HepG2 (cell line): ENCODE data around the gene MYADML2. TPM values are rescaled to one million over a fixed set of nuclear protein-coding genes. Genes with fewer than 3 reads are reported as not detected.

Experiments used
- ADNP ChIP-seq: sonication (generic); formaldehyde crosslinking; IDR thresholded peaks from 2 replicates; pipeline ENCODE4 v1.4.0; 2020; ENCODE audit warnings: missing genetic modification reagents
- AHR ChIP-seq: IDR thresholded peaks from 2 replicates; pipeline ENCODE4 v1.6.1; 2018; ENCODE audit warnings: missing genetic modification reagents, missing compliant biosample characterization
- BRD4 ChIP-seq: sonication (generic); formaldehyde crosslinking; IDR thresholded peaks from 2 replicates; pipeline ENCODE4 v1.4.0; 2020; ENCODE audit warnings: missing genetic modification reagents
- DNMT1 ChIP-seq: sonication (generic); formaldehyde crosslinking; IDR thresholded peaks from 2 replicates; pipeline ENCODE4 v1.5.1; 2020; ENCODE audit warnings: mild to moderate bottlenecking, missing genetic modification reagents
- DNMT3B ChIP-seq: conservative IDR thresholded peaks from 2 replicates; pipeline ENCODE4 v1.6.1; 2016; ENCODE audit warnings: missing biosample characterization, control low read depth
- EEA1 ChIP-seq: sonication (generic); formaldehyde crosslinking; IDR thresholded peaks from 2 replicates; pipeline ENCODE4 v1.5.1; 2020; ENCODE audit warnings: mild to moderate bottlenecking, missing genetic modification reagents, borderline replicate concordance
- KLF13 ChIP-seq: sonication (generic); formaldehyde crosslinking; IDR thresholded peaks from 2 replicates; pipeline ENCODE4 v1.4.0; 2020; ENCODE audit warnings: mild to moderate bottlenecking, missing genetic modification reagents
- NFKB2 ChIP-seq: sonication (generic); formaldehyde crosslinking; IDR thresholded peaks from 2 replicates; pipeline ENCODE4 v1.4.0; 2020; ENCODE audit warnings: missing genetic modification reagents, borderline replicate concordance
- NONO ChIP-seq, 2 experiments: fragments of 450-650 bp in 1 of 2; sonication (generic) in 1 of 2; formaldehyde crosslinking in 1 of 2; IDR thresholded peaks in 1 of 2; conservative IDR thresholded peaks in 1 of 2; 2 replicates each; pipeline versions ENCODE4 v1.6.1 to v1.8.0; 2017 to 2022; ENCODE audit warnings: mild to moderate bottlenecking in 1 of 2, missing genetic modification reagents in 1 of 2, moderate library complexity in 1 of 2
- POLR2G ChIP-seq: fragments of 200-400 bp; formaldehyde crosslinking; IDR thresholded peaks from 2 replicates; pipeline ENCODE4 v1.6.1; 2018; ENCODE audit warnings: mild to moderate bottlenecking, low read depth, low read length, moderate library complexity
- RBFOX2 ChIP-seq: fragments of 200-400 bp; formaldehyde crosslinking; IDR thresholded peaks from 2 replicates; pipeline ENCODE4 v1.6.1; 2017; ENCODE audit warnings: low read depth, mild to moderate bottlenecking, low read length
- SAFB2 ChIP-seq: sonication (generic); formaldehyde crosslinking; IDR thresholded peaks from 2 replicates; pipeline ENCODE4 v1.5.1; 2020; ENCODE audit warnings: missing genetic modification reagents, low read depth, mild to moderate bottlenecking, borderline replicate concordance
- SSRP1 ChIP-seq: IDR thresholded peaks from 2 replicates; pipeline ENCODE4 v1.6.1; 2016; ENCODE audit warnings: control low read depth
- TAF1 ChIP-seq: sonication (generic); formaldehyde crosslinking; IDR thresholded peaks from 2 replicates; pipeline ENCODE4 v1.4.0; 2020; ENCODE audit warnings: missing genetic modification reagents
- THAP11 ChIP-seq: IDR thresholded peaks from 2 replicates; pipeline ENCODE4 v1.6.1; 2016; ENCODE audit warnings: missing biosample characterization, missing genetic modification reagents
- WIZ ChIP-seq: sonication (generic); formaldehyde crosslinking; IDR thresholded peaks from 2 replicates; pipeline ENCODE4 v1.5.1; 2020; ENCODE audit warnings: mild to moderate bottlenecking, missing genetic modification reagents
- ZC3H13 ChIP-seq: sonication (generic); formaldehyde crosslinking; IDR thresholded peaks from 2 replicates; pipeline ENCODE4 v1.8.1; 2023; ENCODE audit warnings: mild to moderate bottlenecking, missing genetic modification reagents, moderate library complexity
- ZFX ChIP-seq: sonication (generic); formaldehyde crosslinking; IDR thresholded peaks from 2 replicates; pipeline ENCODE4 v1.4.0; 2020; ENCODE audit warnings: mild to moderate bottlenecking, low read depth, missing genetic modification reagents, moderate library complexity
- ZHX1 ChIP-seq: sonication (generic); formaldehyde crosslinking; IDR thresholded peaks from 2 replicates; pipeline ENCODE4 v1.8.1; 2022; ENCODE audit warnings: low read depth, mild to moderate bottlenecking, missing genetic modification reagents
- ZNF276 ChIP-seq: sonication (generic); formaldehyde crosslinking; IDR thresholded peaks from 2 replicates; pipeline ENCODE4 v1.4.0; 2020; ENCODE audit warnings: mild to moderate bottlenecking, low read depth, missing genetic modification reagents
- ZNF326 ChIP-seq: sonication (generic); formaldehyde crosslinking; IDR thresholded peaks from 2 replicates; pipeline ENCODE4 v1.4.0; 2020; ENCODE audit warnings: missing genetic modification reagents, borderline replicate concordance
- ZNF343 ChIP-seq: sonication (generic); formaldehyde crosslinking; IDR thresholded peaks from 2 replicates; pipeline ENCODE4 v1.4.0; 2020; ENCODE audit warnings: mild to moderate bottlenecking, missing genetic modification reagents
- ZNF616 ChIP-seq: sonication (generic); formaldehyde crosslinking; IDR thresholded peaks from 2 replicates; pipeline ENCODE4 v1.5.0; 2020; ENCODE audit warnings: low read depth, mild to moderate bottlenecking, missing genetic modification reagents
- ZNF691 ChIP-seq: sonication (generic); formaldehyde crosslinking; IDR thresholded peaks from 2 replicates; pipeline ENCODE4 v1.4.0; 2020; ENCODE audit warnings: missing genetic modification reagents, low read depth, mild to moderate bottlenecking, borderline replicate concordance
- polyA plus RNA-seq, 8 experiments: library from polyadenylated mRNA; depleted of rRNA in 3 of 8; stranded (reverse) in 7 of 8; unstranded in 1 of 8; fragments of >200 nt; fragmentation: Illumina TruSeq in 4 of 8; extraction: Trizol in 4 of 8; gene quantifications; 2 replicates each; pipeline versions ENCODE4 v1.2.1 to v1.2.3, GENCODE V29; 2011 to 2016; ENCODE audit warnings: low read depth in 4 of 8, missing spikeins in 1 of 8, mixed read lengths in 1 of 8; ENCODE audit not compliant: insufficient read depth in 1 of 8
- total RNA-seq, 5 experiments: library from RNA; depleted of rRNA; stranded (reverse); fragments of >200 nt; fragmentation: Illumina TruSeq; extraction: Trizol; gene quantifications; 2 replicates each; pipeline ENCODE4 v1.2.3, GENCODE V29; 2016; ENCODE audit warnings: low read depth in 1 of 5

MYADML2 gene
- total and polyA plus RNA-seq, 2 of the 13 experiments (the other 11 are each of a cell fraction or from before 2014, with no cell fraction given) = not detected

GRCh38 chr17:81934850-81935708 lies 12.0 kb downstream of the MYADML2 start (continued):
- TF ChIP-seq TAF1 (CRISPR knock-in tag) (peak; percentile 28; the same call in 1 of the 2 replicates), AHR (no peak), SSRP1 (CRISPR knock-in tag) (0 out of 2 replicates have a peak, but pooled peaks have one; percentile 34), DNMT1 (peak; percentile 72; the same call in 1 of the 2 replicates), NFKB2 (CRISPR knock-in tag) (no peak), ZNF326 (CRISPR knock-in tag) (peak; percentile 26; the same call in 1 of the 2 replicates), ZNF343 (0 out of 2 replicates have a peak, but pooled peaks have one; percentile 59), NONO (IDR thresholded peaks at IDR 0.05) (no peak), NONO (CRISPR knock-in tag; conservative IDR thresholded peaks at IDR 0.05) (0 out of 2 replicates have a peak, but pooled peaks have one; percentile 11), ADNP (CRISPR knock-in tag) (no peak), ZNF616 (CRISPR knock-in tag) (no peak), ZNF691 (CRISPR knock-in tag) (0 out of 2 replicates have a peak, but pooled peaks have one; percentile 24), DNMT3B (no peak), WIZ (CRISPR knock-in tag) (0 out of 2 replicates have a peak, but pooled peaks have one; percentile 49), ZNF276 (CRISPR knock-in tag) (0 out of 2 replicates have a peak, but pooled peaks have one; percentile 54), THAP11 (no peak), KLF13 (no peak), POLR2G (peak; percentile 25; the same call in 1 of the 2 replicates), BRD4 (peak; percentile 67; the same call in 1 of the 2 replicates), RBFOX2 (peak; percentile 77), EEA1 (CRISPR knock-in tag) (0 out of 2 replicates have a peak, but pooled peaks have one; percentile 17), ZC3H13 (CRISPR knock-in tag) (0 out of 2 replicates have a peak, but pooled peaks have one; percentile 34), ZHX1 (CRISPR knock-in tag) (no peak), SAFB2 (CRISPR knock-in tag) (0 out of 2 replicates have a peak, but pooled peaks have one; percentile 47), ZFX (CRISPR knock-in tag) (0 out of 2 replicates have a peak, but pooled peaks have one; percentile 26)
